Measurements from ENCODE around the gene C12orf54. TPM values are rescaled to one million over a fixed set of nuclear protein-coding genes. Genes with fewer than 3 reads are reported as not detected.

Gene C12orf54
- polyA plus RNA-seq, 1 of the 3 experiments (the other 2 are of a cell fraction) = not detected

DNA sequence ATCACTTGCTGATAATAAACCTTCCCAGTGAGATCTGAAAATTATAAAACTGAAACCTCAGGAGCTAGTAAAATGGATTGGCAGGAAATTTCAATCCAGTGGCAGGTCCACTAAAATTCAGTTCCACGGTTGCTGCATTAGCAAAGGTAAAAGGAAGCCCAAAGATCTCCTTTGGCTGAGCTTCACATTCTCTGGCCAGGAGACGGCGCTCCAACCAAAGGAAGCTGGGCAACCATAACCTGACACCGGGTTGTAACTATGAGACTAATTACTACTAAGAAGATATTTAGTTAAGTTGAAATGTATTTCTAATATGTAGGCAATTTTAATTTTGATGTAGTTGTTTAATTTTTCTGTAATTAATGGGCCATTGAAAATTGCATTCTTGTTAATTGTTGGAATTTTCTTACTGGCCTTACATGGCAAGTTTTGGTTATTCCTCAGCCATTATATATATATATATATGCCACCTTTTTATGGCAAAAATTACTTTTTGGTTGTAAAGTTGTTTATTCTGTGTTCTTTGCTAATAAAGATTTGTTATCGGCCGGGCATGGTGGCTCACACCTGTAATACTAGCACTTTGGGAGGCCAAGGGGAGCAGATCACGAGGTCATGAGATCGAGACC, 60.1 kb downstream of the C12orf54 start:
- TF ChIP-seq MXI1 (IDR thresholded peaks at IDR 0.05; ENCODE audit: low read depth, low read length) = no peak
- TF ChIP-seq, protein P1, sequence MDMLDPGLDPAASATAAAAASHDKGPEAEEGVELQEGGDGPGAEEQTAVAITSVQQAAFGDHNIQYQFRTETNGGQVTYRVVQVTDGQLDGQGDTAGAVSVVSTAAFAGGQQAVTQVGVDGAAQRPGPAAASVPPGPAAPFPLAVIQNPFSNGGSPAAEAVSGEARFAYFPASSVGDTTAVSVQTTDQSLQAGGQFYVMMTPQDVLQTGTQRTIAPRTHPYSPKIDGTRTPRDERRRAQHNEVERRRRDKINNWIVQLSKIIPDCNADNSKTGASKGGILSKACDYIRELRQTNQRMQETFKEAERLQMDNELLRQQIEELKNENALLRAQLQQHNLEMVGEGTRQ (IDR thresholded peaks at IDR 0.05; ENCODE audit: borderline replicate concordance, low read depth, low read length) = no peak
- TF ChIP-seq, protein P2, sequence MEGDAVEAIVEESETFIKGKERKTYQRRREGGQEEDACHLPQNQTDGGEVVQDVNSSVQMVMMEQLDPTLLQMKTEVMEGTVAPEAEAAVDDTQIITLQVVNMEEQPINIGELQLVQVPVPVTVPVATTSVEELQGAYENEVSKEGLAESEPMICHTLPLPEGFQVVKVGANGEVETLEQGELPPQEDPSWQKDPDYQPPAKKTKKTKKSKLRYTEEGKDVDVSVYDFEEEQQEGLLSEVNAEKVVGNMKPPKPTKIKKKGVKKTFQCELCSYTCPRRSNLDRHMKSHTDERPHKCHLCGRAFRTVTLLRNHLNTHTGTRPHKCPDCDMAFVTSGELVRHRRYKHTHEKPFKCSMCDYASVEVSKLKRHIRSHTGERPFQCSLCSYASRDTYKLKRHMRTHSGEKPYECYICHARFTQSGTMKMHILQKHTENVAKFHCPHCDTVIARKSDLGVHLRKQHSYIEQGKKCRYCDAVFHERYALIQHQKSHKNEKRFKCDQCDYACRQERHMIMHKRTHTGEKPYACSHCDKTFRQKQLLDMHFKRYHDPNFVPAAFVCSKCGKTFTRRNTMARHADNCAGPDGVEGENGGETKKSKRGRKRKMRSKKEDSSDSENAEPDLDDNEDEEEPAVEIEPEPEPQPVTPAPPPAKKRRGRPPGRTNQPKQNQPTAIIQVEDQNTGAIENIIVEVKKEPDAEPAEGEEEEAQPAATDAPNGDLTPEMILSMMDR (IDR thresholded peaks at IDR 0.05) = peak; percentile 60
- no peak for TF ChIP-seq NRF1 (IDR thresholded peaks at IDR 0.05; ENCODE audit: low read depth, low read length)
- TF ChIP-seq FOXJ3 (CRISPR knock-in tag; IDR thresholded peaks at IDR 0.05) = no peak
- no peak for TF ChIP-seq EZH2phosphoT487 (IDR thresholded peaks at IDR 0.05; ENCODE audit: borderline replicate concordance, low read depth)
- no peak for TF ChIP-seq POLR2AphosphoS5 (IDR thresholded peaks at IDR 0.05; ENCODE audit: low read depth, low read length)
- TF ChIP-seq REST (IDR thresholded peaks at IDR 0.05; ENCODE audit: low read depth, low read length) = no peak
- TF ChIP-seq TAF1 (IDR thresholded peaks at IDR 0.05; ENCODE audit: borderline replicate concordance, low read depth, low read length) = no peak
- TF ChIP-seq NFIC (IDR thresholded peaks at IDR 0.05; ENCODE audit: borderline replicate concordance) = no peak
- TF ChIP-seq RAD21 (IDR thresholded peaks at IDR 0.05; ENCODE audit: low read length) = peak; percentile 52
- no peak for TF ChIP-seq EP300 (IDR thresholded peaks at IDR 0.05; ENCODE audit: borderline replicate concordance in 1 of 2, low read depth in 1 of 2, low read length in 1 of 2)
- peak; percentile 17 for TF ChIP-seq SMC3 (IDR thresholded peaks at IDR 0.05; ENCODE audit: low read depth, low read length)
- no peak for DNase-seq
- H3F3A ChIP-seq (replicated peaks; ENCODE audit: insufficient read depth) = no peaks in the 10 kb centered on the region
- H3K36me3 ChIP-seq (replicated peaks in 1 of 2; ENCODE audit: control insufficient read depth in 1 of 2, insufficient read depth in 2 of 2, low read length in 1 of 2) = no peaks in the 10 kb centered on the region
- H3K27me3 ChIP-seq (ENCODE audit: insufficient read depth) = peaks cover 7% of the 10 kb centered on the region
- no peaks in the 10 kb centered on the region for H3K9me2 ChIP-seq
- no peak overlapping the region; a peak in 1 of 4 replicates for H3K4me3 ChIP-seq (ENCODE audit: low read depth in 2 of 2, low read length in 1 of 2)
- no peak overlapping the region for H3K4me2 ChIP-seq
- H3K9me3 ChIP-seq = no peaks in the 10 kb centered on the region
- H4K20me1 ChIP-seq (ENCODE audit: insufficient read depth) = no peaks in the 10 kb centered on the region
- CTCF ChIA-PET = interaction anchor here (0.9 to 3.7 kb wide), 6 partner anchors 16 to 211 kb away, joined by 3 to 30 read pairs (median 6); no protein-coding TSS in a partner anchor
- no peaks in the 10 kb centered on the region for H3K4me1 ChIP-seq (ENCODE audit: control insufficient read depth in 1 of 2, insufficient read depth in 2 of 2, low read depth in 1 of 2, low read length in 1 of 2)
- WGBS (ENCODE audit: low lambda C conversion rate) = 20% methylated on average over 8 of the region's 8 CpGs
- H3K9ac ChIP-seq = no peak overlapping the region
- POLR2A ChIA-PET = no interaction called here
- no peaks in the 10 kb centered on the region for H3K79me2 ChIP-seq (ENCODE audit: insufficient read depth)
- H3K27ac ChIP-seq (ENCODE audit: low read depth in 2 of 2, low read length in 1 of 2) = no peak overlapping the region
- no peak overlapping the region for H2AFZ ChIP-seq (ENCODE audit: low read depth)
